Naive thymus-derived CD4-positive, alpha-beta T cell (primary cell): ENCODE results near the gene CCDC120. TPM values are rescaled to one million over a fixed set of nuclear protein-coding genes. Genes with fewer than 3 reads are reported as not detected.

ENCODE experiments used
- ATAC-seq: fragments of 150-1000 bp; cut with Tn5 transposase; 2 replicates; pipeline ENCODE4 v1.10.0; 2021; ENCODE audit warnings: mild to moderate bottlenecking, moderate library complexity
- CTCF ChIA-PET: fragments of 350-600 bp; sonication (Branson Sonifier 250); formaldehyde crosslinking; loops from one replicate; lab custom pipeline; 2021; ENCODE audit warnings: antibody characterized with exemption; lab: Charles Lee
- POLR2A ChIA-PET: fragments of 350-600 bp; sonication (Branson Sonifier 250); formaldehyde crosslinking; loops from one replicate; lab custom pipeline; 2021; ENCODE audit warnings: antibody characterized with exemption, inconsistent platforms; lab: Charles Lee
- DNase-seq, 9 donors: peaks; one replicate each; pipeline versions ENCODE4 v3.0.0 to v3.0.0-alpha.2; 2020 to 2022; ENCODE audit warnings: mixed read lengths in 1 of 9
- H3K27ac ChIP-seq: one replicate; pipeline ENCODE4 v1.7.0; 2013; ENCODE audit warnings: mild to moderate bottlenecking, low read depth, low read length, moderate library complexity
- H3K27me3 ChIP-seq, 2 donors: one replicate each; pipeline ENCODE4 v1.7.0; 2013; ENCODE audit warnings: low read length in 2 of 2, mild to moderate bottlenecking in 2 of 2, moderate library complexity in 2 of 2; ENCODE audit not compliant: control insufficient read depth in 2 of 2, insufficient read depth in 2 of 2
- H3K36me3 ChIP-seq, 3 experiments: 1 replicate in 2 of 3; 2 replicates in 1 of 3; pipeline ENCODE4 v1.7.0; 2013; ENCODE audit warnings: low read length in 3 of 3, mild to moderate bottlenecking in 3 of 3, moderate library complexity in 1 of 3; ENCODE audit not compliant: insufficient read depth in 3 of 3, control insufficient read depth in 2 of 3
- H3K4me1 ChIP-seq, 2 donors: one replicate each; pipeline ENCODE4 v1.7.0; 2013; ENCODE audit warnings: low read length in 2 of 2, mild to moderate bottlenecking in 2 of 2, moderate library complexity in 1 of 2; ENCODE audit not compliant: control insufficient read depth in 2 of 2, insufficient read depth in 2 of 2
- H3K4me3 ChIP-seq: 2 replicates; pipeline ENCODE4 v1.7.0; 2013; ENCODE audit warnings: mild to moderate bottlenecking, low read length
- H3K9me3 ChIP-seq, 3 experiments: 1 replicate in 2 of 3; 2 replicates in 1 of 3; pipeline ENCODE4 v1.7.0; 2013; ENCODE audit warnings: low read length in 3 of 3; ENCODE audit not compliant: control insufficient read depth in 2 of 3
- H3K27ac Mint-ChIP-seq, 9 donors: one replicate each; pipeline ENCODE4 v1.8.0; 2020 to 2022; ENCODE audit warnings: mixed read lengths in 9 of 9, mild to moderate bottlenecking in 8 of 9, moderate library complexity in 5 of 9, inconsistent platforms in 2 of 9
- H3K27me3 Mint-ChIP-seq, 5 donors: one replicate each; pipeline ENCODE4 v1.8.0; 2021 to 2022; ENCODE audit warnings: mixed read lengths in 5 of 5, mild to moderate bottlenecking in 1 of 5
- H3K36me3 Mint-ChIP-seq, 5 donors: one replicate each; pipeline ENCODE4 v1.8.0; 2020 to 2022; ENCODE audit warnings: mixed read lengths in 5 of 5, mild to moderate bottlenecking in 3 of 5, inconsistent platforms in 1 of 5
- H3K4me1 Mint-ChIP-seq, 7 donors: one replicate each; pipeline ENCODE4 v1.8.0; 2020 to 2022; ENCODE audit warnings: mixed read lengths in 7 of 7, mild to moderate bottlenecking in 3 of 7, inconsistent platforms in 1 of 7
- H3K4me3 Mint-ChIP-seq, 10 donors: one replicate each; pipeline ENCODE4 v1.8.0; 2020 to 2022; ENCODE audit warnings: mild to moderate bottlenecking in 10 of 10, mixed read lengths in 10 of 10, moderate library complexity in 6 of 10, inconsistent platforms in 2 of 10
- H3K9me3 Mint-ChIP-seq, 11 donors: one replicate each; pipeline ENCODE4 v1.8.0; 2020 to 2022; ENCODE audit warnings: mixed read lengths in 11 of 11, mild to moderate bottlenecking in 4 of 11, inconsistent platforms in 1 of 11, moderate library complexity in 1 of 11
- intact Hi-C, 2 donors: fragments of 100-400 bp; cut with micrococcal nuclease; formaldehyde crosslinking; loops; one replicate each; pipeline ENCODE4 v1.15.1; 2023
- polyA plus RNA-seq, 2 donors: library from polyadenylated mRNA; unstranded; fragments of 300-500 nt; fragmentation: Illumina TruSeq; gene quantifications; one replicate each; pipeline ENCODE4 v1.2.3, GENCODE V29; 2021
- total RNA-seq, 6 experiments: library from RNA in 5 of 6; stranded (reverse) in 5 of 6; gene quantifications; 1 replicate in 5 of 6; 2 replicates in 1 of 6; pipeline ENCODE4 v1.2.3 and lab custom pipeline; 2021 to 2026

Gene CCDC120
- total and polyA plus RNA-seq, 7 experiments from 2014 or later, result 1.3 to 15.1 (median 11.0) TPM

GRCh38 chrX:49106296-49106695 is 47.5 kb downstream of the CCDC120 start:
- H3K27ac ChIP-seq, result no peak overlapping the region
- H3K4me3 ChIP-seq, result no peak overlapping the region
- ChIA-PET POLR2A (no interaction called here), CTCF (no interaction called here)
- Mint-ChIP-seq H3K4me1 (peaks cover 0 to 8% (median 2%) of the 10 kb centered on the region in 7 donors), H3K9me3 (no peaks in the 10 kb centered on the region), H3K4me3 (no peak overlapping the region), H3K27me3 (no peaks in the 10 kb centered on the region), H3K27ac (peak overlapping the region in 1 of 9 donors; percentile 46), H3K36me3 (peaks cover 0 to 8% (median 0%) of the 10 kb centered on the region in 5 donors)
- peaks cover 0 to 6% (median 0%) of the 10 kb centered on the region in 3 experiments for H3K36me3 ChIP-seq
- H3K9me3 ChIP-seq, result no peaks in the 10 kb centered on the region
- ATAC-seq (no peak), DNase-seq (no peak)
- H3K4me1 ChIP-seq, result no peaks in the 10 kb centered on the region
- intact Hi-C loops, result loop anchor here in 1 of 2 donors (10.0 kb wide), 1 partner anchor 131 kb away; the partner anchor contains the start of gene KCND1
- H3K27me3 ChIP-seq, result no peaks in the 10 kb centered on the region

GRCh38 chrX:49106930-49107329 is 48.1 kb downstream of the CCDC120 start:
- Mint-ChIP-seq H3K4me3 (no peak overlapping the region), H3K9me3 (no peaks in the 10 kb centered on the region), H3K4me1 (peaks cover 0 to 4% (median 0%) of the 10 kb centered on the region in 7 donors), H3K27ac (peak overlapping the region in 1 of 9 donors; percentile 31), H3K36me3 (peaks cover 0 to 8% (median 0%) of the 10 kb centered on the region in 5 donors), H3K27me3 (no peaks in the 10 kb centered on the region)
- ChIA-PET POLR2A (interaction anchor here (0.9 kb wide), 1 partner anchor 148 kb away, joined by 3 read pairs; no protein-coding TSS in a partner anchor), CTCF (no interaction called here)
- Histone ChIP-seq H3K4me3 (no peak overlapping the region), H3K4me1 (no peaks in the 10 kb centered on the region), H3K27ac (no peak overlapping the region), H3K36me3 (peaks cover 0 to 9% (median 2%) of the 10 kb centered on the region in 3 experiments), H3K27me3 (no peaks in the 10 kb centered on the region), H3K9me3 (no peaks in the 10 kb centered on the region)
- intact Hi-C loops, result loop anchor here in 1 of 2 donors (10.0 kb wide), 1 partner anchor 132 kb away; the partner anchor contains the start of gene KCND1
- DNase-seq (no peak), ATAC-seq (peak; percentile 73)

GRCh38 chrX:49108641-49109040 is 49.8 kb downstream of the CCDC120 start:
- Mint-ChIP-seq H3K4me1 (peaks cover 0 to 8% (median 0%) of the 10 kb centered on the region in 7 donors), H3K27ac (no peak overlapping the region), H3K4me3 (no peak overlapping the region), H3K9me3 (no peaks in the 10 kb centered on the region), H3K36me3 (peaks cover 0 to 13% (median 0%) of the 10 kb centered on the region in 5 donors), H3K27me3 (no peaks in the 10 kb centered on the region)
- ATAC-seq (no peak), DNase-seq (no peak)
- Histone ChIP-seq H3K27me3 (no peaks in the 10 kb centered on the region), H3K9me3 (no peaks in the 10 kb centered on the region), H3K4me3 (no peak overlapping the region), H3K4me1 (no peaks in the 10 kb centered on the region), H3K36me3 (peaks cover 0 to 23% (median 2%) of the 10 kb centered on the region in 3 experiments), H3K27ac (no peak overlapping the region)
- intact Hi-C loops, result loop anchor here in 1 of 2 donors (10.0 kb wide), 1 partner anchor 134 kb away; the partner anchor contains the start of gene KCND1
- ChIA-PET POLR2A (no interaction called here), CTCF (no interaction called here)

GRCh38 chrX:49110417-49110816 is 51.6 kb downstream of the CCDC120 start:
- Mint-ChIP-seq H3K36me3 (peaks cover 0 to 16% (median 0%) of the 10 kb centered on the region in 5 donors), H3K27ac (peak overlapping the region in 2 of 9 donors; percentile 3 to 20), H3K4me3 (no peak overlapping the region), H3K27me3 (no peaks in the 10 kb centered on the region), H3K4me1 (peaks cover 0 to 8% (median 0%) of the 10 kb centered on the region in 7 donors), H3K9me3 (peaks cover 0 to 1% (median 0%) of the 10 kb centered on the region in 11 donors)
- Histone ChIP-seq H3K9me3 (no peaks in the 10 kb centered on the region), H3K36me3 (peaks cover 0 to 27% (median 2%) of the 10 kb centered on the region in 3 experiments), H3K27me3 (no peaks in the 10 kb centered on the region), H3K4me3 (no peak overlapping the region), H3K27ac (no peak overlapping the region), H3K4me1 (no peaks in the 10 kb centered on the region)
- intact Hi-C loops, result no loop called here
- POLR2A ChIA-PET, result interaction anchor here (0.6 to 1.0 kb wide), 2 partner anchors 10 to 137 kb away, joined by 3 read pairs; no protein-coding TSS in a partner anchor
- ATAC-seq (no peak), DNase-seq (no peak)
- CTCF ChIA-PET, result interaction anchor here (0.7 kb wide), 1 partner anchor 176 kb away, joined by 3 read pairs; no protein-coding TSS in a partner anchor

- peaks cover 0 to 27% (median 8%) of the 10 kb centered on the region in 5 donors for H3K36me3 Mint-ChIP-seq
- no peaks in the 10 kb centered on the region for H3K27me3 ChIP-seq
Observed at GRCh38 chrX:49111791-49112190, 53.0 kb downstream of the CCDC120 start.

GRCh38 chrX:49116076-49116475 is 57.3 kb downstream of the CCDC120 start:
- ATAC-seq (no peak), DNase-seq (no peak)
- Mint-ChIP-seq H3K4me1 (peaks cover 21 to 34% (median 28%) of the 10 kb centered on the region in 7 donors), H3K9me3 (peaks cover 0 to 1% (median 0%) of the 10 kb centered on the region in 11 donors), H3K27ac (peak overlapping the region in 5 of 9 donors; percentile 9 to 98 (median 51)), H3K4me3 (peak overlapping the region in 7 of 10 donors; percentile 45 to 98 (median 86)), H3K36me3 (peaks cover 4 to 35% (median 15%) of the 10 kb centered on the region in 5 donors), H3K27me3 (no peaks in the 10 kb centered on the region)
- CTCF ChIA-PET, result no interaction called here
- Histone ChIP-seq H3K4me1 (peaks cover 11 to 14% of the 10 kb centered on the region in 2 donors), H3K9me3 (no peaks in the 10 kb centered on the region), H3K4me3 (no peak overlapping the region), H3K36me3 (peaks cover 0 to 47% (median 2%) of the 10 kb centered on the region in 3 experiments), H3K27me3 (no peaks in the 10 kb centered on the region), H3K27ac (no peak overlapping the region)
- intact Hi-C loops, result no loop called here
- POLR2A ChIA-PET, result no interaction called here

More at GRCh38 chrX:49111791-49112190, 53.0 kb downstream of the CCDC120 start:
- H3K27ac Mint-ChIP-seq, result no peak overlapping the region
- Histone ChIP-seq H3K27ac (no peak overlapping the region), H3K36me3 (peaks cover 0 to 41% (median 2%) of the 10 kb centered on the region in 3 experiments), H3K9me3 (no peaks in the 10 kb centered on the region), H3K4me3 (no peak overlapping the region), H3K4me1 (peaks cover 2 to 5% of the 10 kb centered on the region in 2 donors)
- H3K4me3 Mint-ChIP-seq, result no peak overlapping the region
- DNase-seq (no peak), ATAC-seq (no peak)
- intact Hi-C loops, result no loop called here
- H3K9me3 Mint-ChIP-seq, result peaks cover 0 to 1% (median 0%) of the 10 kb centered on the region in 11 donors
- H3K4me1 Mint-ChIP-seq, result peaks cover 7 to 17% (median 9%) of the 10 kb centered on the region in 7 donors
- ChIA-PET CTCF (interaction anchor here (0.6 kb wide), 1 partner anchor 375 kb away, joined by 3 read pairs; no protein-coding TSS in a partner anchor), POLR2A (no interaction called here)
- H3K27me3 Mint-ChIP-seq, result no peaks in the 10 kb centered on the region
